H1 (cell line): ENCODE results near the gene SURF4.

ENCODE experiments used
- EP300 ChIP-seq, 2 experiments: IDR thresholded peaks; 1 replicate in 1 of 2; 2 replicates in 1 of 2; pipeline ENCODE4 v1.6.1; 2011 to 2012; ENCODE audit warnings: low read depth in 2 of 2, low read length in 2 of 2, mild to moderate bottlenecking in 2 of 2, borderline replicate concordance in 1 of 2, inconsistent platforms in 1 of 2, moderate library complexity in 1 of 2
- RNF2 ChIP-seq: fragments of 200-900, 300-1000 bp; sonication (generic); IDR thresholded peaks from 2 replicates; pipeline ENCODE4 v1.7.1; 2016; ENCODE audit warnings: borderline replicate concordance, low read depth, mild to moderate bottlenecking, antibody characterized with exemption, low read length; ENCODE audit not compliant: poor library complexity, severe bottlenecking; ENCODE audit errors: missing control alignments
- TF ChIP-seq, protein P1 (sequence below), 3 experiments: IDR thresholded peaks; 1 replicate in 2 of 3; 2 replicates in 1 of 3; pipeline versions ENCODE4 v1.5.1 to v1.6.1; 2011; ENCODE audit warnings: low read length in 3 of 3, mild to moderate bottlenecking in 3 of 3, inconsistent platforms in 2 of 3, low read depth in 1 of 3, moderate library complexity in 1 of 3; ENCODE audit not compliant: insufficient read depth in 1 of 3; ENCODE audit errors: control extremely low read depth in 1 of 3

DNA sequence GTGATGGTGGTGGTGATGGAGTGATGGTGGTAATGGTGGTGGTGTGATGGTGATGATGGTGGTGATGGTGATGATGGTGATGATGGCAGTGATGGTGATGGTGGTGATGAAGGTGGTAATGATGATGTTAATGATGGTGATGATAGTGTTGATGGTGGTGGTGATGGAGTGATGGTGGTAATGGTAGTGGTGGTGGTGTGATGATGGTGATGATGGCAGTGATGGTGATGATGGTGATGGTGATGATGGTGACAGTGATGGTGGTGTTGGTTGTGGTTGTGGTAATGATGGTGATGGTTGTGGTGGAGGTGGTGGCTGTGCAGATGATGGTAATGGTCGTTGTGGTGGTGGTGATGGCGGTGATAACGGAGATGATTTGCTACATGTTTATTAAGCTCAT lies 7.6 kb upstream of the SURF4 start:
- TF ChIP-seq, protein P1, sequence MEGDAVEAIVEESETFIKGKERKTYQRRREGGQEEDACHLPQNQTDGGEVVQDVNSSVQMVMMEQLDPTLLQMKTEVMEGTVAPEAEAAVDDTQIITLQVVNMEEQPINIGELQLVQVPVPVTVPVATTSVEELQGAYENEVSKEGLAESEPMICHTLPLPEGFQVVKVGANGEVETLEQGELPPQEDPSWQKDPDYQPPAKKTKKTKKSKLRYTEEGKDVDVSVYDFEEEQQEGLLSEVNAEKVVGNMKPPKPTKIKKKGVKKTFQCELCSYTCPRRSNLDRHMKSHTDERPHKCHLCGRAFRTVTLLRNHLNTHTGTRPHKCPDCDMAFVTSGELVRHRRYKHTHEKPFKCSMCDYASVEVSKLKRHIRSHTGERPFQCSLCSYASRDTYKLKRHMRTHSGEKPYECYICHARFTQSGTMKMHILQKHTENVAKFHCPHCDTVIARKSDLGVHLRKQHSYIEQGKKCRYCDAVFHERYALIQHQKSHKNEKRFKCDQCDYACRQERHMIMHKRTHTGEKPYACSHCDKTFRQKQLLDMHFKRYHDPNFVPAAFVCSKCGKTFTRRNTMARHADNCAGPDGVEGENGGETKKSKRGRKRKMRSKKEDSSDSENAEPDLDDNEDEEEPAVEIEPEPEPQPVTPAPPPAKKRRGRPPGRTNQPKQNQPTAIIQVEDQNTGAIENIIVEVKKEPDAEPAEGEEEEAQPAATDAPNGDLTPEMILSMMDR (IDR thresholded peaks at IDR 0.05; ENCODE audit: control extremely low read depth in 1 of 3, insufficient read depth in 1 of 3, low read depth in 1 of 3, low read length in 3 of 3), result no peak
- TF ChIP-seq EP300 (IDR thresholded peaks at IDR 0.05; ENCODE audit: borderline replicate concordance in 1 of 2, low read depth in 2 of 2, low read length in 2 of 2) (no peak), RNF2 (no peak)
